ENCODE results near the gene ATL3.

DNA sequence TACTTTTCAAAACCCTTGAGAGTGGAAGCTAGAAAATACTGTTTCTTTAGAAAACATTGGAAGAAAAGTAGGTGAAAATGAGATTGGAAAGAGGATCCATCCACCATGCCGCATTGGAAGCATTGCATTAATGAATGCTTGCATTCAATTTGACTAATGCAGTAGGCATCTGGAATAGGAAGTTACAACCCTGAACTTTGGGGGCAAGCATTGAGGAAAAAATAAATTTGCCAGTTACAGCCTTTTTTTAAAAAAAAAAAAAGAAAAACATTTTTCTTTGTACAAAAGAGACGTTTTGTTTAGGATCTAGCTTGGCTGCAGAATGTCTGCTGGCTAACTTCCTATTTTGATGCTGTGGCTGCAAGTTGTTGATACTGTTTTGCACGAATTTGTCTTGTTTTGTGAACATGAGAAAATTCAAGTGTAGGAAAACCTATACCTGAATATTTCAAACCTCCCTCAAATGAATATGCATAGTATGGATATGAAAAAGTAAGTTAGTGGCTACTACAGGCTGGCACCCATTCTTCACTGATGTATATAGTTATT is 38.2 kb upstream of the ATL3 start:
- TF ChIP-seq, protein P1, sequence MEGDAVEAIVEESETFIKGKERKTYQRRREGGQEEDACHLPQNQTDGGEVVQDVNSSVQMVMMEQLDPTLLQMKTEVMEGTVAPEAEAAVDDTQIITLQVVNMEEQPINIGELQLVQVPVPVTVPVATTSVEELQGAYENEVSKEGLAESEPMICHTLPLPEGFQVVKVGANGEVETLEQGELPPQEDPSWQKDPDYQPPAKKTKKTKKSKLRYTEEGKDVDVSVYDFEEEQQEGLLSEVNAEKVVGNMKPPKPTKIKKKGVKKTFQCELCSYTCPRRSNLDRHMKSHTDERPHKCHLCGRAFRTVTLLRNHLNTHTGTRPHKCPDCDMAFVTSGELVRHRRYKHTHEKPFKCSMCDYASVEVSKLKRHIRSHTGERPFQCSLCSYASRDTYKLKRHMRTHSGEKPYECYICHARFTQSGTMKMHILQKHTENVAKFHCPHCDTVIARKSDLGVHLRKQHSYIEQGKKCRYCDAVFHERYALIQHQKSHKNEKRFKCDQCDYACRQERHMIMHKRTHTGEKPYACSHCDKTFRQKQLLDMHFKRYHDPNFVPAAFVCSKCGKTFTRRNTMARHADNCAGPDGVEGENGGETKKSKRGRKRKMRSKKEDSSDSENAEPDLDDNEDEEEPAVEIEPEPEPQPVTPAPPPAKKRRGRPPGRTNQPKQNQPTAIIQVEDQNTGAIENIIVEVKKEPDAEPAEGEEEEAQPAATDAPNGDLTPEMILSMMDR (IDR thresholded peaks at IDR 0.05; ENCODE audit: low read length) = no peak
- no peak for TF ChIP-seq EZH2 (optimal IDR thresholded peaks at IDR 0.05; ENCODE audit: low read depth, low read length)
- no peak for TF ChIP-seq EZH2phosphoT487 (IDR thresholded peaks at IDR 0.05; ENCODE audit: low read length)
